GM12878 (cell line): ENCODE results near the gene BTG2. TPM values are rescaled to one million over a fixed set of nuclear protein-coding genes. Genes with fewer than 3 reads are reported as not detected.

Experiments used
- BACH1 ChIP-seq: fragments of 450-650 bp; IDR thresholded peaks from 2 replicates; pipeline ENCODE4 v1.6.1; 2017; ENCODE audit warnings: mild to moderate bottlenecking, borderline replicate concordance
- BMI1 ChIP-seq: fragments of 450-650 bp; IDR thresholded peaks from 2 replicates; pipeline ENCODE4 v1.6.1; 2016; ENCODE audit warnings: mild to moderate bottlenecking, moderate library complexity, borderline replicate concordance
- ESRRA ChIP-seq: IDR thresholded peaks from 2 replicates; pipeline ENCODE4 v1.6.1; 2012; ENCODE audit warnings: mild to moderate bottlenecking, low read length, improper control_type of control experiment
- HDGF ChIP-seq: fragments of 450-650 bp; IDR thresholded peaks from 2 replicates; pipeline ENCODE4 v1.6.1; 2016; ENCODE audit warnings: antibody characterized with exemption
- POLR2AphosphoS2 ChIP-seq: IDR thresholded peaks from 2 replicates; pipeline ENCODE4 v1.6.1; 2011; ENCODE audit warnings: low read depth, mild to moderate bottlenecking, low read length, improper control_type of control experiment, moderate library complexity
- RAD21 ChIP-seq: IDR thresholded peaks from 2 replicates; pipeline ENCODE4 v1.6.1; 2011; ENCODE audit warnings: mild to moderate bottlenecking, low read depth, low read length, moderate library complexity; ENCODE audit not compliant: insufficient read depth
- RAD51 ChIP-seq: fragments of 450-650 bp; IDR thresholded peaks from 2 replicates; pipeline ENCODE4 v1.6.1; 2016; ENCODE audit warnings: moderate library complexity, mild to moderate bottlenecking, inconsistent platforms
- RB1 ChIP-seq: fragments of 450-650 bp; formaldehyde crosslinking; IDR thresholded peaks from 2 replicates; pipeline ENCODE4 v1.6.1; 2017; ENCODE audit warnings: mild to moderate bottlenecking, borderline replicate concordance
- RFX5 ChIP-seq: IDR thresholded peaks from 2 replicates; pipeline ENCODE4 v1.6.1; 2011; ENCODE audit warnings: low read depth, low read length, improper control_type of control experiment
- SIN3A ChIP-seq: IDR thresholded peaks from 2 replicates; pipeline ENCODE4 v1.6.1; 2012; ENCODE audit warnings: low read depth, low read length, improper control_type of control experiment
- SMARCA5 ChIP-seq: fragments of 450-650 bp; IDR thresholded peaks from 2 replicates; pipeline ENCODE4 v1.6.1; 2017; ENCODE audit warnings: mild to moderate bottlenecking
- SPI1 ChIP-seq: IDR thresholded peaks from 2 replicates; pipeline ENCODE4 v1.6.1; 2011; ENCODE audit warnings: low read depth, mild to moderate bottlenecking, low read length, moderate library complexity, borderline replicate concordance; ENCODE audit not compliant: insufficient read depth
- TARDBP ChIP-seq: IDR thresholded peaks from 2 replicates; pipeline ENCODE4 v1.6.1; 2016; ENCODE audit warnings: borderline replicate concordance
- polyA plus RNA-seq, 11 experiments: library from polyadenylated mRNA; depleted of rRNA in 4 of 11; unstranded in 6 of 11; stranded (reverse) in 5 of 11; fragments of >200 nt; fragmentation: Nextera tagmentation in 4 of 11; fragmentation: Illumina TruSeq in 1 of 11; extraction: Ambion mirVana in 4 of 11; extraction: Trizol in 1 of 11; gene quantifications; 1 replicate in 1 of 11; 2 replicates in 10 of 11; pipeline versions ENCODE4 v1.2.1 to v1.2.3, GENCODE V29; 2011 to 2016; ENCODE audit warnings: inconsistent platforms in 2 of 11, missing spikeins in 2 of 11, low read depth in 1 of 11
- total RNA-seq, 4 experiments: library from RNA; depleted of rRNA in 3 of 4; stranded (reverse); fragments of >200 nt in 3 of 4; fragmentation: Illumina TruSeq in 1 of 4; extraction: Trizol in 1 of 4; gene quantifications; 2 replicates each; pipeline versions ENCODE4 v1.2.1 to v1.2.3, GENCODE V29; 2013 to 2021
- TF ChIP-seq, protein P1 (sequence below): IDR thresholded peaks from 2 replicates; pipeline ENCODE4 v1.6.1; 2012; ENCODE audit warnings: mild to moderate bottlenecking, low read depth, low read length
- TF ChIP-seq, protein P2 (sequence below): IDR thresholded peaks from 2 replicates; pipeline ENCODE4 v1.6.1; 2012; ENCODE audit warnings: low read depth, low read length, improper control_type of control experiment
- TF ChIP-seq, protein P3 (sequence below): fragments of 450-650 bp; IDR thresholded peaks from 2 replicates; pipeline ENCODE4 v1.6.1; 2016; ENCODE audit warnings: mild to moderate bottlenecking, moderate library complexity, borderline replicate concordance
- TF ChIP-seq, protein P4 (sequence below): fragments of 450-650 bp; IDR thresholded peaks from 2 replicates; pipeline ENCODE4 v1.6.1; 2018; ENCODE audit warnings: borderline replicate concordance, mild to moderate bottlenecking; ENCODE audit not compliant: partially characterized antibody

Gene BTG2
- total and polyA plus RNA-seq, 10 of the 15 experiments (the other 5 are each of a cell fraction or from before 2014, with no cell fraction given) = 23.3 to 160 (median 98.1) TPM

DNA sequence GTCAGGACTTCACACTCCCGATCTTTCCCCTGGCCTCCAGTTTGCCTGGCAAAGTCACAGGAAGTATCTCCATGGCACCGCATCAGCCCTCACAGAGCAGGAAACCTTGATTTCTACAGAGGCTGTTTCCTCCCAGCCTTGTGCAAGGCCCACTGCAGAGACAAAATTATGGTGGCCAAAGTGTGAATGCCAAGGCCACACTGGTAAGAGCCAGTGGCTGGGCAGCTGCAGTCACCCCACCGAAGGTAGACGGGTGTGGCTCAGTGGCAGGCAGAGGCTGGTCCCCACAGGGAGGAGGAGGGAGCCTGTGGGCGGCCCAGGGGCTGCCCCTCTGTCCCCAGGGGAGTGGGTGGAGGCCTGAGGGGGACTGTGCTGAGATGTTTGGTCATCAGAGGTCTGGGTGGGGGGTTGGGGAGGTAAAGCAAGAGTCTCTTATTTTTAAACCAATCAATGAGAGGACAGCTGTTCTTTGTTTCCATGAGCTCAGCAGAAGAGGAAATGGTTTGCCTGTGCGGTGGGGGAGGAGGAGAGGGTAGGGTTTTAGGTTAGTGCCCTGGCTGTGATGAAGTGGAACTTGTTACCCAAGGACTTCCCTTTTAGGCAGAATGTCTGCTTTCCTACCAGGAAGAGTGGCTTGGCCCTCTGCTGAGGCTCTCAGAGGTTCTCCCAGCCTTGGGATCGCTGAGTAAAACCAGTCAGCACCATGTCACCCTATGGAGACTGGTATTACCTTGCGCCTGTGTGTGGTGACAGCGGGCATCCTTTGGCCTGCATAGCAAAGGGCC lies 18.0 kb upstream of the BTG2 start (continued):
- TF ChIP-seq, protein P1, sequence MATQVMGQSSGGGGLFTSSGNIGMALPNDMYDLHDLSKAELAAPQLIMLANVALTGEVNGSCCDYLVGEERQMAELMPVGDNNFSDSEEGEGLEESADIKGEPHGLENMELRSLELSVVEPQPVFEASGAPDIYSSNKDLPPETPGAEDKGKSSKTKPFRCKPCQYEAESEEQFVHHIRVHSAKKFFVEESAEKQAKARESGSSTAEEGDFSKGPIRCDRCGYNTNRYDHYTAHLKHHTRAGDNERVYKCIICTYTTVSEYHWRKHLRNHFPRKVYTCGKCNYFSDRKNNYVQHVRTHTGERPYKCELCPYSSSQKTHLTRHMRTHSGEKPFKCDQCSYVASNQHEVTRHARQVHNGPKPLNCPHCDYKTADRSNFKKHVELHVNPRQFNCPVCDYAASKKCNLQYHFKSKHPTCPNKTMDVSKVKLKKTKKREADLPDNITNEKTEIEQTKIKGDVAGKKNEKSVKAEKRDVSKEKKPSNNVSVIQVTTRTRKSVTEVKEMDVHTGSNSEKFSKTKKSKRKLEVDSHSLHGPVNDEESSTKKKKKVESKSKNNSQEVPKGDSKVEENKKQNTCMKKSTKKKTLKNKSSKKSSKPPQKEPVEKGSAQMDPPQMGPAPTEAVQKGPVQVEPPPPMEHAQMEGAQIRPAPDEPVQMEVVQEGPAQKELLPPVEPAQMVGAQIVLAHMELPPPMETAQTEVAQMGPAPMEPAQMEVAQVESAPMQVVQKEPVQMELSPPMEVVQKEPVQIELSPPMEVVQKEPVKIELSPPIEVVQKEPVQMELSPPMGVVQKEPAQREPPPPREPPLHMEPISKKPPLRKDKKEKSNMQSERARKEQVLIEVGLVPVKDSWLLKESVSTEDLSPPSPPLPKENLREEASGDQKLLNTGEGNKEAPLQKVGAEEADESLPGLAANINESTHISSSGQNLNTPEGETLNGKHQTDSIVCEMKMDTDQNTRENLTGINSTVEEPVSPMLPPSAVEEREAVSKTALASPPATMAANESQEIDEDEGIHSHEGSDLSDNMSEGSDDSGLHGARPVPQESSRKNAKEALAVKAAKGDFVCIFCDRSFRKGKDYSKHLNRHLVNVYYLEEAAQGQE = no peak
- TF ChIP-seq ESRRA (peak; percentile 67; the same call in 1 of the 2 replicates), SPI1 (peak; percentile 95), POLR2AphosphoS2 (peak; percentile 60; the same call in 1 of the 2 replicates), SMARCA5 (0 out of 2 replicates have a peak, but pooled peaks have one; percentile 3), HDGF (no peak; the same call in none of the 2 replicates), BACH1 (0 out of 2 replicates have a peak, but pooled peaks have one; percentile 17), RB1 (peak; percentile 88; the same call in 1 of the 2 replicates), RAD51 (peak; percentile 78), RAD21 (0 out of 2 replicates have a peak, but pooled peaks have one; percentile 20), RFX5 (peak; percentile 77; the same call in 1 of the 2 replicates), SIN3A (0 out of 2 replicates have a peak, but pooled peaks have one; percentile 37), TARDBP (peak; percentile 85), BMI1 (peak; percentile 26; the same call in 1 of the 2 replicates)
- TF ChIP-seq, protein P2, sequence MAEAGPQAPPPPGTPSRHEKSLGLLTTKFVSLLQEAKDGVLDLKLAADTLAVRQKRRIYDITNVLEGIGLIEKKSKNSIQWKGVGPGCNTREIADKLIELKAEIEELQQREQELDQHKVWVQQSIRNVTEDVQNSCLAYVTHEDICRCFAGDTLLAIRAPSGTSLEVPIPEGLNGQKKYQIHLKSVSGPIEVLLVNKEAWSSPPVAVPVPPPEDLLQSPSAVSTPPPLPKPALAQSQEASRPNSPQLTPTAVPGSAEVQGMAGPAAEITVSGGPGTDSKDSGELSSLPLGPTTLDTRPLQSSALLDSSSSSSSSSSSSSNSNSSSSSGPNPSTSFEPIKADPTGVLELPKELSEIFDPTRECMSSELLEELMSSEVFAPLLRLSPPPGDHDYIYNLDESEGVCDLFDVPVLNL = no peak
- TF ChIP-seq, protein P3, sequence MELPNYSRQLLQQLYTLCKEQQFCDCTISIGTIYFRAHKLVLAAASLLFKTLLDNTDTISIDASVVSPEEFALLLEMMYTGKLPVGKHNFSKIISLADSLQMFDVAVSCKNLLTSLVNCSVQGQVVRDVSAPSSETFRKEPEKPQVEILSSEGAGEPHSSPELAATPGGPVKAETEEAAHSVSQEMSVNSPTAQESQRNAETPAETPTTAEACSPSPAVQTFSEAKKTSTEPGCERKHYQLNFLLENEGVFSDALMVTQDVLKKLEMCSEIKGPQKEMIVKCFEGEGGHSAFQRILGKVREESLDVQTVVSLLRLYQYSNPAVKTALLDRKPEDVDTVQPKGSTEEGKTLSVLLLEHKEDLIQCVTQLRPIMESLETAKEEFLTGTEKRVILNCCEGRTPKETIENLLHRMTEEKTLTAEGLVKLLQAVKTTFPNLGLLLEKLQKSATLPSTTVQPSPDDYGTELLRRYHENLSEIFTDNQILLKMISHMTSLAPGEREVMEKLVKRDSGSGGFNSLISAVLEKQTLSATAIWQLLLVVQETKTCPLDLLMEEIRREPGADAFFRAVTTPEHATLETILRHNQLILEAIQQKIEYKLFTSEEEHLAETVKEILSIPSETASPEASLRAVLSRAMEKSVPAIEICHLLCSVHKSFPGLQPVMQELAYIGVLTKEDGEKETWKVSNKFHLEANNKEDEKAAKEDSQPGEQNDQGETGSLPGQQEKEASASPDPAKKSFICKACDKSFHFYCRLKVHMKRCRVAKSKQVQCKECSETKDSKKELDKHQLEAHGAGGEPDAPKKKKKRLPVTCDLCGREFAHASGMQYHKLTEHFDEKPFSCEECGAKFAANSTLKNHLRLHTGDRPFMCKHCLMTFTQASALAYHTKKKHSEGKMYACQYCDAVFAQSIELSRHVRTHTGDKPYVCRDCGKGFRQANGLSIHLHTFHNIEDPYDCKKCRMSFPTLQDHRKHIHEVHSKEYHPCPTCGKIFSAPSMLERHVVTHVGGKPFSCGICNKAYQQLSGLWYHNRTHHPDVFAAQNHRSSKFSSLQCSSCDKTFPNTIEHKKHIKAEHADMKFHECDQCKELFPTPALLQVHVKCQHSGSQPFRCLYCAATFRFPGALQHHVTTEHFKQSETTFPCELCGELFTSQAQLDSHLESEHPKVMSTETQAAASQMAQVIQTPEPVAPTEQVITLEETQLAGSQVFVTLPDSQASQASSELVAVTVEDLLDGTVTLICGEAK = peak; percentile 67; the same call in 1 of the 2 replicates
- TF ChIP-seq, protein P4, sequence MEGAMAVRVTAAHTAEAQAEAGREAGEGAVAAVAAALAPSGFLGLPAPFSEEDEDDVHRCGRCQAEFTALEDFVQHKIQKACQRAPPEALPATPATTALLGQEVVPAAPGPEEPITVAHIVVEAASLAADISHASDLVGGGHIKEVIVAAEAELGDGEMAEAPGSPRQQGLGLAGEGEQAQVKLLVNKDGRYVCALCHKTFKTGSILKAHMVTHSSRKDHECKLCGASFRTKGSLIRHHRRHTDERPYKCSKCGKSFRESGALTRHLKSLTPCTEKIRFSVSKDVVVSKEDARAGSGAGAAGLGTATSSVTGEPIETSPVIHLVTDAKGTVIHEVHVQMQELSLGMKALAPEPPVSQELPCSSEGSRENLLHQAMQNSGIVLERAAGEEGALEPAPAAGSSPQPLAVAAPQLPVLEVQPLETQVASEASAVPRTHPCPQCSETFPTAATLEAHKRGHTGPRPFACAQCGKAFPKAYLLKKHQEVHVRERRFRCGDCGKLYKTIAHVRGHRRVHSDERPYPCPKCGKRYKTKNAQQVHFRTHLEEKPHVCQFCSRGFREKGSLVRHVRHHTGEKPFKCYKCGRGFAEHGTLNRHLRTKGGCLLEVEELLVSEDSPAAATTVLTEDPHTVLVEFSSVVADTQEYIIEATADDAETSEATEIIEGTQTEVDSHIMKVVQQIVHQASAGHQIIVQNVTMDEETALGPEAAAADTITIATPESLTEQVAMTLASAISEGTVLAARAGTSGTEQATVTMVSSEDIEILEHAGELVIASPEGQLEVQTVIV = peak; percentile 54
